ENCODE measurements around the gene OPTN. TPM values are rescaled to one million over a fixed set of nuclear protein-coding genes. Genes with fewer than 3 reads are reported as not detected.

OPTN gene
- total RNA-seq, 4 donors from 2014 or later, result 295 to 592 (median 527) TPM

DNA sequence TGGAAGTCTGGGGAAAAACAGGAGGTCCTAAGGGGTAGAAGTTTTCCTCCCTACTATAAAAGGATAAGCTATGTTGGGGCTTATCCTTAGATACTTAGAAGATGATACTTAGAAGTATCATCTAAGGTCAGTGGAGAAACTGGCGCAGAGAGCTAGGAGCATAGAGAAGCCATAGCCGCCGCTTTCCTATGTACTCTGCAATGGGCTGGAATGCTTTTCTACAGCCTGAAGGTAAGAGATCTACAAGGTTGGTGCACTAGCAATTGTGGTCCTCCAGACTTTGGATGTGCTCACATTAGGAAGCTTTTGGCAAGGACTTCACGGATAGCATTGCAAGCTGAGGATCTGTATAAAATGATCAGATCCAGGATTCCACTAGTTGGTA lies 12.4 kb upstream of the OPTN start:
- H3K27ac ChIP-seq, result peak overlapping the region in 3 of 4 donors; percentile 41 to 50 (median 47)
- H3K27me3 ChIP-seq, result no peaks in the 10 kb centered on the region
- H3K9me3 ChIP-seq, result no peaks in the 10 kb centered on the region
- H3K4me3 ChIP-seq, result no peak overlapping the region
- TF ChIP-seq, protein P1, sequence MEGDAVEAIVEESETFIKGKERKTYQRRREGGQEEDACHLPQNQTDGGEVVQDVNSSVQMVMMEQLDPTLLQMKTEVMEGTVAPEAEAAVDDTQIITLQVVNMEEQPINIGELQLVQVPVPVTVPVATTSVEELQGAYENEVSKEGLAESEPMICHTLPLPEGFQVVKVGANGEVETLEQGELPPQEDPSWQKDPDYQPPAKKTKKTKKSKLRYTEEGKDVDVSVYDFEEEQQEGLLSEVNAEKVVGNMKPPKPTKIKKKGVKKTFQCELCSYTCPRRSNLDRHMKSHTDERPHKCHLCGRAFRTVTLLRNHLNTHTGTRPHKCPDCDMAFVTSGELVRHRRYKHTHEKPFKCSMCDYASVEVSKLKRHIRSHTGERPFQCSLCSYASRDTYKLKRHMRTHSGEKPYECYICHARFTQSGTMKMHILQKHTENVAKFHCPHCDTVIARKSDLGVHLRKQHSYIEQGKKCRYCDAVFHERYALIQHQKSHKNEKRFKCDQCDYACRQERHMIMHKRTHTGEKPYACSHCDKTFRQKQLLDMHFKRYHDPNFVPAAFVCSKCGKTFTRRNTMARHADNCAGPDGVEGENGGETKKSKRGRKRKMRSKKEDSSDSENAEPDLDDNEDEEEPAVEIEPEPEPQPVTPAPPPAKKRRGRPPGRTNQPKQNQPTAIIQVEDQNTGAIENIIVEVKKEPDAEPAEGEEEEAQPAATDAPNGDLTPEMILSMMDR (IDR thresholded peaks at IDR 0.05 in 4 of 5, conservative IDR thresholded peaks at IDR 0.05 in 1 of 5), result no peak
- no peak for TF ChIP-seq POLR2A (IDR thresholded peaks at IDR 0.05)
- intact Hi-C loops (cut with DNase I; ENCODE audit: low total_unique reads), result no loop called here
- H3K4me1 ChIP-seq, result peaks cover 0 to 4% of the 10 kb centered on the region in 2 donors
- in situ Hi-C loops (cut with MboI; ENCODE audit: low sequenced_read_pairs in 4 of 4), result loop anchor here (10.0 to 25.0 kb wide), 6 partner anchors 175 to 875 kb away; no protein-coding TSS in a partner anchor
- no peaks in the 10 kb centered on the region for H3K36me3 ChIP-seq
- ATAC-seq (no peak), DNase-seq (no peak)

DNA sequence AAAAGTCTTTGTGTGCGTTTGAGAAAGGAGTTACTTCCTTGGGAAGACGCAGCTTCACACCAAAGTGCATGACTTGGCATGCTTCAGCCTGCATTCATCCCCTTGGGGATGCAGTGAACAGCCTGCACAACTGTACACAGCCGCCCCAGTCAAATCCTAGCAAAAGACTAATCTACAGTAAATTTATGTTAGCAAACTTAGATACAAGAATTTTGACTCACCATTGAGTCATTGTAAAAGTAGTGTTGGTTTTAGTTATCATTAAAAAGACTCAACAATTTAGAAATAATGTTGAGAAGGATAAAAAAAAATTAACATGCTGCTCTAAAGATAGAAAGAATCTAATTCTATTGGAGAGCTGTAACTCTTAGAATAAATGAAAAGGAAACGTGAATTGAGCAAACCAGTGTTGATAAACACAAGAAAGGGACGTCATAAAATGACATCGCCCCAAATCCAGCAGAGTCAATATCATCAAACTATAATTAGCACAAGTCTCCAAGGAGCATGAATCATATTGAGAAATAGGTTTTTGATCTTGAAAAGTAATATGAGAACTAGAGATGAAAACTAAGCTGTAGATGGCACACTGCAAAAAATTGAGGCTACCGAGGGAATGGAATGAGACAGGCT lies 11.9 kb upstream of the OPTN start:
- intact Hi-C loops (cut with DNase I; ENCODE audit: low total_unique reads), result no loop called here
- Histone ChIP-seq H3K9me3 (no peaks in the 10 kb centered on the region), H3K36me3 (no peaks in the 10 kb centered on the region), H3K4me3 (no peak overlapping the region), H3K27me3 (no peaks in the 10 kb centered on the region), H3K27ac (peak overlapping the region in 3 of 4 donors; percentile 41 to 50 (median 47)), H3K4me1 (peaks cover 0 to 4% of the 10 kb centered on the region in 2 donors)
- ATAC-seq (peak; percentile 73 to 87), DNase-seq (no peak)
- TF ChIP-seq POLR2A (IDR thresholded peaks at IDR 0.05), result no peak
- TF ChIP-seq, protein P1 (IDR thresholded peaks at IDR 0.05 in 4 of 5, conservative IDR thresholded peaks at IDR 0.05 in 1 of 5), result no peak
- in situ Hi-C loops (cut with MboI; ENCODE audit: low sequenced_read_pairs in 4 of 4), result loop anchor here (10.0 to 25.0 kb wide), 6 partner anchors 176 to 876 kb away; no protein-coding TSS in a partner anchor

- no peaks in the 10 kb centered on the region for H3K36me3 ChIP-seq
- no peak for TF ChIP-seq POLR2A (IDR thresholded peaks at IDR 0.05)
- TF ChIP-seq, protein P1 (IDR thresholded peaks at IDR 0.05 in 4 of 5, conservative IDR thresholded peaks at IDR 0.05 in 1 of 5), result no peak
- DNase-seq (no peak), ATAC-seq (no peak)
- intact Hi-C loops (cut with DNase I; ENCODE audit: low total_unique reads) (no loop called here), in situ Hi-C loops (cut with MboI; ENCODE audit: low sequenced_read_pairs in 4 of 4) (loop anchor here (10.0 to 25.0 kb wide), 6 partner anchors 177 to 877 kb away; no protein-coding TSS in a partner anchor)
- H3K9me3 ChIP-seq, result no peaks in the 10 kb centered on the region
- no peak overlapping the region for H3K27ac ChIP-seq
- peaks cover 0 to 4% of the 10 kb centered on the region in 2 donors for H3K4me1 ChIP-seq
- H3K27me3 ChIP-seq, result no peaks in the 10 kb centered on the region
- H3K4me3 ChIP-seq, result no peak overlapping the region
Measured at GRCh38 chr10:13089345-13089744, 10.6 kb upstream of the OPTN start.

DNA sequence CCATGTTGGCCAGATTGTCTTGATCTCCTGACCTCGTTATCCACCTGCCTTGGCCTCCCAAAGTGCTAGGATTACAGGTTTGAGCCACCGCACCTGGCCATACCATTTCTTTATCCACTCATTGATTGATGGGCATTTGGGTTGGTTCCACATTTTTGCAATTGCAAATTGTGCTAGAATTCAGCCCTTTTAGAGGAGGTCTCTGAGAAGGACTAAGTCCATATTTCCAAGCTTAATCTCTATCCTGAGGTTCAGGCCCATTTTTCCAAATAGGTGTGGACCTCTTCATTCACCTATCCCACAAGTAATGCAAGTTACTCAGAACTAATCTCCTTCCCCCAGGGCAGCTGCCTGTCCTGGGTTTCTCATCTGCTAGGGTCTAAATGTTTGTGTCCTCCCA lies 9.7 kb upstream of the OPTN start:
- Histone ChIP-seq H3K4me1 (peaks cover 0 to 4% of the 10 kb centered on the region in 2 donors), H3K9me3 (no peaks in the 10 kb centered on the region), H3K27me3 (no peaks in the 10 kb centered on the region), H3K36me3 (no peaks in the 10 kb centered on the region), H3K27ac (no peak overlapping the region), H3K4me3 (no peak overlapping the region)
- DNase-seq (no peak), ATAC-seq (no peak)
- in situ Hi-C loops (cut with MboI; ENCODE audit: low sequenced_read_pairs in 4 of 4) (loop anchor here in 3 of 4 donors (25.0 kb wide), 4 partner anchors 178 to 878 kb away; no protein-coding TSS in a partner anchor), intact Hi-C loops (cut with DNase I; ENCODE audit: low total_unique reads) (loop anchor here (10.0 kb wide), 1 partner anchor 1515 kb away; no protein-coding TSS in a partner anchor)
- TF ChIP-seq POLR2A (IDR thresholded peaks at IDR 0.05), result no peak
- TF ChIP-seq, protein P1 (IDR thresholded peaks at IDR 0.05 in 4 of 5, conservative IDR thresholded peaks at IDR 0.05 in 1 of 5), result no peak

Data from gastrocnemius medialis (tissue), 4 donors.